Right lobe of liver (tissue), 6 donors: Measurements from ENCODE around the gene ZNF367. TPM values are rescaled to one million over a fixed set of nuclear protein-coding genes. Genes with fewer than 3 reads are reported as not detected.

Source experiments
- ATAC-seq, 4 donors: fragments of 200-7000 bp; cut with Tn5 transposase; one replicate each; pipeline ENCODE4 v1.9.1; 2020; ENCODE audit warnings: mild to moderate bottlenecking in 4 of 4, moderate library complexity in 4 of 4
- DNase-seq, 3 donors: peaks; one replicate each; pipeline ENCODE4 v3.0.0-alpha.2; 2020
- H3K27ac ChIP-seq, 3 donors: fragments of 200-600 bp; one replicate each; pipeline ENCODE4 v1.8.0; 2022
- H3K27me3 ChIP-seq, 2 donors: fragments of 200-600 bp; one replicate each; pipeline ENCODE4 v1.8.0; 2022
- H3K36me3 ChIP-seq, 4 donors: fragments of 200-600 bp; sonication (generic) in 1 of 4; one replicate each; pipeline versions ENCODE4 v1.5.1 to v1.8.0; 2017 to 2022; ENCODE audit warnings: control low read depth in 1 of 4
- H3K4me1 ChIP-seq, 4 donors: fragments of 200-600 bp; sonication (generic) in 1 of 4; one replicate each; pipeline versions ENCODE4 v1.5.1 to v1.8.0; 2017 to 2022; ENCODE audit warnings: control low read depth in 1 of 4
- H3K4me3 ChIP-seq, 3 donors: fragments of 200-600 bp; one replicate each; pipeline ENCODE4 v1.8.0; 2022
- H3K9me3 ChIP-seq, 4 donors: fragments of 200-600 bp; sonication (generic) in 1 of 4; one replicate each; pipeline versions ENCODE4 v1.5.1 to v1.8.0; 2017 to 2022; ENCODE audit warnings: control low read depth in 1 of 4
- CTCF ChIP-seq, 4 donors: fragments of 200-600 bp in 3 of 4; fragments of 450-650 bp in 1 of 4; IDR thresholded peaks; one replicate each; pipeline versions ENCODE4 v1.5.1 to v1.8.0; 2016 to 2022; ENCODE audit warnings: antibody characterized with exemption in 4 of 4, mild to moderate bottlenecking in 2 of 4
- POLR2A ChIP-seq: fragments of 450-650 bp; IDR thresholded peaks from one replicate; pipeline ENCODE4 v1.6.1; 2017; ENCODE audit warnings: antibody characterized with exemption, mild to moderate bottlenecking
- WGBS: methylation state at CpG from one replicate; pipeline ENCODE4 v1.1.6; 2018; ENCODE audit warnings: low coverage, low lambda C conversion rate; ENCODE audit not compliant: insufficient coverage; ENCODE audit errors: missing lambda C conversion rate; 5-methylcytosine and 5-hydroxymethylcytosine counted together
- intact Hi-C, 2 donors: fragments of 100-400 bp; cut with DNase I; formaldehyde crosslinking; loops; one replicate each; pipeline versions ENCODE4 v1.11.2 to v1.14.1; 2022
- total RNA-seq, 6 experiments: library from RNA; depleted of rRNA in 2 of 6; stranded (reverse); fragments of >200 nt in 2 of 6; fragmentation: NEBNext Ultra II Directional in 3 of 6; extraction: Animal tissue kit (Norgen Biotek cat#: 25700) in 3 of 6; gene quantifications; one replicate each; pipeline versions ENCODE4 v1.1.0 to v1.2.4, GENCODE V29; 2016 to 2023
- donor health status: DM: no; HTN: yes; CAD: no.
- donor health status: DM: no; HTN: no; CAD: no.
- donor health status: DM: no; HTN: no; CAD: no.
- donor health status: DM: no; HTN: yes; CAD: no.
- donor health status: DM: no; HTN: yes; CAD: no.

Gene ZNF367
- total RNA-seq, 6 experiments from 2014 or later, result 0.73 to 9.2 (median 2.6) TPM

- DNase-seq, result peak; percentile 84 to 89 (median 88)
- no peaks in the 10 kb centered on the region for H3K36me3 ChIP-seq
- intact Hi-C loops, result loop anchor here in 1 of 2 donors (5.0 kb wide), 1 partner anchor 36 kb away; no protein-coding TSS in a partner anchor
- H3K9me3 ChIP-seq, result no peaks in the 10 kb centered on the region
- peak; percentile 91 to 98 (median 94) for ATAC-seq
- peak within 1 kb of the TSS; percentile 68 to 85 (median 80) for H3K27ac ChIP-seq
- no peaks in the 10 kb centered on the region for H3K27me3 ChIP-seq
- H3K4me1 ChIP-seq, result peaks cover 0 to 23% (median 13%) of the 10 kb centered on the region in 4 donors
- TF ChIP-seq POLR2A (peak; percentile 74), CTCF (IDR thresholded peaks at IDR 0.05) (no peak)
- WGBS, result 0% methylated on average over 1 of the region's 73 CpGs
- peak within 1 kb of the TSS; percentile 68 to 70 (median 70) for H3K4me3 ChIP-seq
These were observed 34.8 kb downstream of the ZNF367 start, which contains the start of gene SLC35D2 for GRCh38 chr9:96383165-96383942. Gene SLC35D2, minus strand, starts transcription at chr9:96383711. Its CDS starts 77 bp downstream, at chr9:96383634.

GRCh38 chr9:96382839-96383164 is 35.4 kb downstream of the ZNF367 start:
- peak; percentile 10 to 32 (median 18) for ATAC-seq
- Histone ChIP-seq H3K36me3 (no peaks in the 10 kb centered on the region), H3K4me3 (peak overlapping the region; percentile 68 to 70 (median 70)), H3K9me3 (no peaks in the 10 kb centered on the region), H3K27ac (peak overlapping the region; percentile 68 to 85 (median 80)), H3K27me3 (no peaks in the 10 kb centered on the region), H3K4me1 (peaks cover 0 to 28% (median 13%) of the 10 kb centered on the region in 4 donors)
- TF ChIP-seq CTCF (IDR thresholded peaks at IDR 0.05), result no peak
- TF ChIP-seq POLR2A, result no peak
- DNase-seq, result no peak
- intact Hi-C loops, result loop anchor here in 1 of 2 donors (5.0 kb wide), 1 partner anchor 36 kb away; no protein-coding TSS in a partner anchor
- WGBS, result 10% methylated on average over 7 of the region's 7 CpGs

GRCh38 chr9:96382175-96382574 is 36.0 kb downstream of the ZNF367 start:
- 45% methylated on average over 2 of the region's 2 CpGs for WGBS
- TF ChIP-seq POLR2A (no peak), CTCF (IDR thresholded peaks at IDR 0.05) (no peak)
- DNase-seq, result no peak
- intact Hi-C loops, result loop anchor here in 1 of 2 donors (5.0 kb wide), 1 partner anchor 35 kb away; no protein-coding TSS in a partner anchor
- Histone ChIP-seq H3K4me1 (peaks cover 0 to 34% (median 13%) of the 10 kb centered on the region in 4 donors), H3K27ac (no peak overlapping the region), H3K36me3 (no peaks in the 10 kb centered on the region), H3K27me3 (no peaks in the 10 kb centered on the region), H3K9me3 (no peaks in the 10 kb centered on the region), H3K4me3 (peak overlapping the region in 2 of 3 donors; percentile 68 to 70)
- peak in 1 of 4 donors; percentile 23 for ATAC-seq

- peaks cover 0 to 36% (median 10%) of the 10 kb centered on the region in 4 donors for H3K4me1 ChIP-seq
- H3K27me3 ChIP-seq, result no peaks in the 10 kb centered on the region
- TF ChIP-seq POLR2A (no peak), CTCF (IDR thresholded peaks at IDR 0.05) (no peak)
- H3K4me3 ChIP-seq, result peak overlapping the region in 1 of 3 donors; percentile 11
- intact Hi-C loops, result loop anchor here in 1 of 2 donors (5.0 kb wide), 1 partner anchor 34 kb away; no protein-coding TSS in a partner anchor
- no peaks in the 10 kb centered on the region for H3K9me3 ChIP-seq
- no peak overlapping the region for H3K27ac ChIP-seq
- 48% methylated on average over 3 of the region's 4 CpGs for WGBS
- H3K36me3 ChIP-seq, result no peaks in the 10 kb centered on the region
- ATAC-seq, result no peak
- DNase-seq, result no peak
These were observed 36.5 kb downstream of the ZNF367 start for GRCh38 chr9:96381696-96382095.
